Mesothelial cell of epicardium (in vitro differentiated cells): ENCODE measurements around the gene SERINC2. TPM values are rescaled to one million over a fixed set of nuclear protein-coding genes. Genes with fewer than 3 reads are reported as not detected.

Source experiments
- DNase-seq, 2 experiments: peaks; one replicate each; pipeline ENCODE4 v3.0.0; 2021; ENCODE audit warnings: low spot score in 2 of 2; ENCODE audit not compliant: unreplicated experiment in 2 of 2
- H3K27ac Mint-ChIP-seq: 2 replicates; pipeline ENCODE4 v1.8.0; 2021; ENCODE audit warnings: mixed read lengths
- H3K27me3 Mint-ChIP-seq: 2 replicates; pipeline ENCODE4 v1.8.0; 2021; ENCODE audit warnings: low read depth, mixed read lengths
- H3K36me3 Mint-ChIP-seq: 2 replicates; pipeline ENCODE4 v1.8.0; 2021; ENCODE audit warnings: mixed read lengths
- H3K4me1 Mint-ChIP-seq: 2 replicates; pipeline ENCODE4 v1.8.0; 2021; ENCODE audit warnings: mixed read lengths
- H3K4me3 Mint-ChIP-seq: 2 replicates; pipeline ENCODE4 v1.8.0; 2021; ENCODE audit warnings: mild to moderate bottlenecking, moderate library complexity, mixed read lengths
- H3K9me3 Mint-ChIP-seq: 2 replicates; pipeline ENCODE4 v1.8.0; 2021; ENCODE audit warnings: mixed read lengths
- CTCF ChIP-seq: fragments of 200-600 bp; sonication (generic); IDR thresholded peaks from one replicate; pipeline ENCODE4 v1.5.0; 2021; ENCODE audit warnings: antibody characterized with exemption; ENCODE audit not compliant: unreplicated experiment
- total RNA-seq: library from RNA; stranded (reverse); gene quantifications from 3 replicates; pipeline ENCODE4 v1.2.1, GENCODE V29; 2021

The SERINC2 gene
- total RNA-seq, 1 donor from 2014 or later = 45.4 TPM

GRCh38 chr1:31423418-31423947 is 10.5 kb downstream of the SERINC2 start:
- H3K4me1 Mint-ChIP-seq = no peaks in the 10 kb centered on the region
- H3K27me3 Mint-ChIP-seq = no peaks in the 10 kb centered on the region
- H3K36me3 Mint-ChIP-seq = peaks cover 8% of the 10 kb centered on the region
- no peak overlapping the region for H3K4me3 Mint-ChIP-seq
- no peak overlapping the region for H3K27ac Mint-ChIP-seq
- no peak for TF ChIP-seq CTCF
- DNase-seq = no peak
- H3K9me3 Mint-ChIP-seq = no peaks in the 10 kb centered on the region

DNA sequence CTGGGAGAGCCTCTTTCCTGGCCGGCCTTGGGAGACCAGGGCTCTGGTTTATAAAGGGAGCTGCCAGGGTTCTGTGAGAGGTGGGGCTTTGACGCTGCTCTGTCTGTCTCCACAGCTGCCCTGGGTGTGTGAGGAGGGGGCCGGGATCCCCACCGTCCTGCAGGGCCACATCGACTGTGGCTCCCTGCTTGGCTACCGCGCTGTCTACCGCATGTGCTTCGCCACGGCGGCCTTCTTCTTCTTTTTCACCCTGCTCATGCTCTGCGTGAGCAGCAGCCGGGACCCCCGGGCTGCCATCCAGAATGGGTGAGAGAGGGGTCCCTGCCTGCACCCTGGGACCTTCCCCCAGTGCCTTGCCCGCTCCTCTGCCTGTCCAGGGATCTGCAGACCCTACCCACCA is 11.6 kb downstream of the SERINC2 start:
- TF ChIP-seq CTCF = no peak
- Mint-ChIP-seq H3K4me3 (no peak overlapping the region), H3K27ac (no peak overlapping the region), H3K27me3 (no peaks in the 10 kb centered on the region), H3K4me1 (no peaks in the 10 kb centered on the region), H3K36me3 (peaks cover 13% of the 10 kb centered on the region), H3K9me3 (no peaks in the 10 kb centered on the region)
- DNase-seq = no peak

DNA sequence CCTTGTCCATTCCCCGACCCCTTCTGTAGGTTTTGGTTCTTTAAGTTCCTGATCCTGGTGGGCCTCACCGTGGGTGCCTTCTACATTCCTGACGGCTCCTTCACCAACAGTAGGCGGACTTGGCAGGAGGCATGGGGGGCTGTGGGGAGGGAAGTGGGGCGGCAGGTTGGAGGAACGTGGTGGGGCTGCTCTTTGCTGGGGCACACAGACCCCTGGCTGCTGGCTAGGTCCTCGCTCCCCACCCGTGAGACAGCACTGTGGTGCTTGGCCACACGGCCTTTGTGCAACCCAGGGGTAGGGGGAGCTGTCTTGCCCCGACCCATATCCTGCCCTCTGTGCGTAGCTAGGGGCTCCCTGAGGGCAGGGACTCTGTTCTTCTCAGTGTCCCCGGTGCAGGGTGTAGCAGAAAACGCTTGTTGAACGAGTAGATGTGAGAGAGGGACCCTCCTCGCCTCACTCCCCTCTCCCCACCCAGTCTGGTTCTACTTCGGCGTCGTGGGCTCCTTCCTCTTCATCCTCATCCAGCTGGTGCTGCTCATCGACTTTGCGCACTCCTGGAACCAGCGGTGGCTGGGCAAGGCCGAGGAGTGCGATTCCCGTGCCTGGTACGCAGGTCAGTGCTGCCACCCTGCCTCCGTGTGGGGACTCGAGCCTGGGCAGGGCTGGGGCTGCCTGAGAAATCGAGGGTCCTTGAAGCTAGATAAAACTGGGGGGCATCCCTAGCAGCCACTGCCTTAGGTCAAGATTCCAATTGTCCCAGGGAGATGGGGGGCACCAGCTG is 12.5 kb downstream of the SERINC2 start:
- H3K36me3 Mint-ChIP-seq = peaks cover 13% of the 10 kb centered on the region
- H3K27ac Mint-ChIP-seq = no peak overlapping the region
- no peaks in the 10 kb centered on the region for H3K4me1 Mint-ChIP-seq
- TF ChIP-seq CTCF = no peak
- H3K27me3 Mint-ChIP-seq = no peaks in the 10 kb centered on the region
- H3K9me3 Mint-ChIP-seq = no peaks in the 10 kb centered on the region
- H3K4me3 Mint-ChIP-seq = no peak overlapping the region
- no peak for DNase-seq

GRCh38 chr1:31426249-31426922 is 13.4 kb downstream of the SERINC2 start:
- DNase-seq = no peak
- no peak overlapping the region for H3K4me3 Mint-ChIP-seq
- H3K27ac Mint-ChIP-seq = no peak overlapping the region
- H3K36me3 Mint-ChIP-seq = peaks cover 16% of the 10 kb centered on the region
- no peak for TF ChIP-seq CTCF
- H3K4me1 Mint-ChIP-seq = no peaks in the 10 kb centered on the region
- no peaks in the 10 kb centered on the region for H3K27me3 Mint-ChIP-seq
- H3K9me3 Mint-ChIP-seq = no peaks in the 10 kb centered on the region

DNA sequence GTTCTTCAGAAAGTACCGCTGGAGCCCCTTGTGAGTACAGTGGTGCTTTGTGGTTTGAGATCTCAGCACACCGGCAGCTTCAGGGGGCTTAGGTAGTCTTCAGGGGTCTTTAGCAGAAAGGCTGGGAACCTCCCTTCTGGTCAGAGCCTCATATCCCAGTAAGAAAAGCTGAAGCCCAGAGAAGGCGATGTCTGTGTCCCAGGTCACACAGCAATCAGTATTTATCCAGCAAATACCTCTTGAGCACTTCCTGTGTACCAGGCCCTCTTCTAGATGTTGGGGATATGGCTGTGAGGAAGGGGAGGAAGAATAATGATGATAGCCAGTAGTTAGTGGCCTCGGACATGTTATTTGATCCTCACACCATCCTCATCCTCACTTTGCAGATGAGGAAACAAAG is 14.3 kb downstream of the SERINC2 start:
- no peaks in the 10 kb centered on the region for H3K9me3 Mint-ChIP-seq
- H3K4me3 Mint-ChIP-seq = no peak overlapping the region
- no peaks in the 10 kb centered on the region for H3K4me1 Mint-ChIP-seq
- H3K27me3 Mint-ChIP-seq = no peaks in the 10 kb centered on the region
- DNase-seq = no peak
- TF ChIP-seq CTCF = no peak
- peaks cover 16% of the 10 kb centered on the region for H3K36me3 Mint-ChIP-seq
- no peak overlapping the region for H3K27ac Mint-ChIP-seq
